GM06990 (cell line): ENCODE results near the gene MERTK.
"Not testable (repeated sequence)": the region's sequence is repeated elsewhere in the genome, so short reads cannot be mapped to it uniquely, and the experiment has no call there.

Source experiments
- DNase-seq: peaks from one replicate; pipeline ENCODE4 v3.0.0-alpha.2; 2011; ENCODE audit not compliant: insufficient read length; ENCODE audit errors: extremely low read depth
- H3K27me3 ChIP-seq: replicated peaks from 2 replicates; pipeline ENCODE4 v1.6.0; 2011; ENCODE audit warnings: low read length; ENCODE audit not compliant: control insufficient read depth, insufficient read depth
- H3K36me3 ChIP-seq: 2 replicates; pipeline ENCODE4 v1.5.1; 2011; ENCODE audit warnings: low read length; ENCODE audit not compliant: control insufficient read depth, insufficient read depth
- H3K4me3 ChIP-seq: replicated peaks from 2 replicates; pipeline ENCODE4 v1.5.1; 2011; ENCODE audit warnings: low read depth, mild to moderate bottlenecking, control low read depth, low read length
- TF ChIP-seq, protein P1 (sequence below): IDR thresholded peaks from 2 replicates; pipeline ENCODE4 v1.5.1; 2011; ENCODE audit warnings: low read length, control low read depth, mild to moderate bottlenecking, inconsistent platforms; ENCODE audit not compliant: insufficient read depth, poor library complexity, severe bottlenecking

Gene MERTK

GRCh38 chr2:111900859-111901258, 2.5 kb downstream of the MERTK start:
- no peaks in the 10 kb centered on the region; the same call in 1 of the 2 replicates for H3K27me3 ChIP-seq
- no peak for DNase-seq
- H3K4me3 ChIP-seq, result no peak overlapping the region
- H3K36me3 ChIP-seq, result no peaks in the 10 kb centered on the region
- TF ChIP-seq, protein P1, sequence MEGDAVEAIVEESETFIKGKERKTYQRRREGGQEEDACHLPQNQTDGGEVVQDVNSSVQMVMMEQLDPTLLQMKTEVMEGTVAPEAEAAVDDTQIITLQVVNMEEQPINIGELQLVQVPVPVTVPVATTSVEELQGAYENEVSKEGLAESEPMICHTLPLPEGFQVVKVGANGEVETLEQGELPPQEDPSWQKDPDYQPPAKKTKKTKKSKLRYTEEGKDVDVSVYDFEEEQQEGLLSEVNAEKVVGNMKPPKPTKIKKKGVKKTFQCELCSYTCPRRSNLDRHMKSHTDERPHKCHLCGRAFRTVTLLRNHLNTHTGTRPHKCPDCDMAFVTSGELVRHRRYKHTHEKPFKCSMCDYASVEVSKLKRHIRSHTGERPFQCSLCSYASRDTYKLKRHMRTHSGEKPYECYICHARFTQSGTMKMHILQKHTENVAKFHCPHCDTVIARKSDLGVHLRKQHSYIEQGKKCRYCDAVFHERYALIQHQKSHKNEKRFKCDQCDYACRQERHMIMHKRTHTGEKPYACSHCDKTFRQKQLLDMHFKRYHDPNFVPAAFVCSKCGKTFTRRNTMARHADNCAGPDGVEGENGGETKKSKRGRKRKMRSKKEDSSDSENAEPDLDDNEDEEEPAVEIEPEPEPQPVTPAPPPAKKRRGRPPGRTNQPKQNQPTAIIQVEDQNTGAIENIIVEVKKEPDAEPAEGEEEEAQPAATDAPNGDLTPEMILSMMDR, result peak; percentile 38

DNA sequence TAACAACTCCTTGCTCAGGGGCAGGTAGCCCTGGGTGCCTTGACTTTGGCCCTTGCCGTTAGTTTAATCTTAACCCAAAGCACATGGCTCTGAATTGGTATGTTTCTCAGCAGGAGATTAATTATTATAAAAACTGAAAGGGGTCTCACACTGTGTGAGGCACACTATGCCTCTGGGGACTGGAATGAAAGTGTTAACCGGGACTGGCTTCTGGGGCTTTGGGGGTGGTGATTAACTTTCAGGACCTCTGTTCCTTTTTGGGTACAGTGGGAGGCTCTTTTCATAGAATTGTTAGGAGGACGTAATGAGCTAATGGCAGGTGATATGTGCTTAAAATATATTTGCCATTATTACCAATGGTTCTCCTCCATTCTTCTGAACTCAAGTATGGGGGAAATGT, 5.1 kb downstream of the MERTK start:
- TF ChIP-seq, protein P1, result no peak
- H3K4me3 ChIP-seq, result no peak overlapping the region
- DNase-seq, result no peak
- no peaks in the 10 kb centered on the region; the same call in 1 of the 2 replicates for H3K27me3 ChIP-seq
- H3K36me3 ChIP-seq, result no peaks in the 10 kb centered on the region

DNA sequence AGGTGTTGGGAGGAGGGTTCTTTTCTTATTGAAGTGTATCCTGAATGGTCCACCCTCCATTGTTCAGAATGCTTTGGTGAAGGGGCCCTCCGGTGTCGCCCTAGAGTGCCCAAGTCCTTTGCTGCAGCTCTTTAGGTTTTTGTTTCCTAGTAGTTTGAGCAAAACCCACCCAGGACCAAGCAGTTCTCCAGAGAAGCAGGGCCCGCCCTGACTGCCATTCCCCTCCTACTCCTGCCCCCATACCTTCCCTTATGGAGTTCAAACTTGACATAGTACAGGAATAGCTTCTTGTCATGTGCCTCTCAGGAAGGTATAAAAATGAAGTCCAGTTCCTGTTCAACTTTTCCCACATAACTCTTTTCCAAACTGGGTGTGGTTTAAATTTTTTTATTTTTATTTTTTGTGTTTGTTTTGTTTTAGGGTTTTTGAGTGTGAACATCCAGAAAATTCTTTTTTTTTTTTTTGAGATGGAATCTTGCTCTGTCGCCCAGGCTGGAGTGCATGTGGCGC, 5.6 kb downstream of the MERTK start:
- no peak overlapping the region for H3K4me3 ChIP-seq
- no peak for DNase-seq

DNA sequence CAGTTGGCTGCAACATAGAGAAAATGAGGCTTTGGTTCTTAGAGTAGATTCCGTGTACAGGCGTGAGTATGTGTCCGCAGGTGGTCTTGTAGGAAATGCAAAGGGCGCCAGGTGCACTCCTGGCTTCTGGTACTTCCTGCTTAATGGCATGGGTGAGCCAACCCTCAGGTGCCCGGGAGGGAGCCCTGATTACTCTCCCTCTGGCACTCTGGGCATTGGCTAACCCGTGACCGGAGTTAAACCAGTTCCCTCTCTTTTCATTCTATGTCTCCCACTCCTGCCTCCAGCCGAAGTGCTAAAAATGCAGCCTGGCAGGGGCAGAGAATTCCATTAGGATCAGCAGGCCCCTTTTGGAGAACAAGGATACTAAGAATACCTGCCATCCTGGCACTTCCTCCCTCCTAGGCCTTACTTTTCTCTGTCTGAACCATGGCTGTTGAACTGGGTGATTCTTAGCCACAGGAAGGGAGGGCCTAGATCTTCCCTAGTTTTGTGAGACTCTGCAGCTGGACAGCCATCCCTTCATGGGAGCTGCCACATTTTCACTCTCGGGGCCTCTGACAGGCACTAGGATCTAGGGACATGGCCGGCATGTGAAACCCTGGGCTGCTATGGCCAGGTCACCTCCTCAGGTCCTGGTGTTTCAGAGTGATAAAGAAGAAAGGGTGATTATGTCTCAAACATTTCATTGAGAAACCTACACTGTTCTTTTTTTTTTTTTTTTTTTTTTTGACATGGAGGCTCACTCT, 6.5 kb downstream of the MERTK start:
- TF ChIP-seq, protein P1, result no peak
- H3K4me3 ChIP-seq, result no peak overlapping the region
- H3K27me3 ChIP-seq, result no peaks in the 10 kb centered on the region
- no peaks in the 10 kb centered on the region for H3K36me3 ChIP-seq
- no peak for DNase-seq

More for the DNA sequence above, 5.6 kb downstream of the MERTK start:
- no peaks in the 10 kb centered on the region for H3K36me3 ChIP-seq
- TF ChIP-seq, protein P1, result no peak
- no peaks in the 10 kb centered on the region; the same call in 1 of the 2 replicates for H3K27me3 ChIP-seq

- H3K36me3 ChIP-seq, H3K4me3 ChIP-seq, H3K27me3 ChIP-seq, DNase-seq: not testable (repeated sequence)
These were observed 7.1 kb downstream of the MERTK start for GRCh38 chr2:111905475-111905869.

DNA sequence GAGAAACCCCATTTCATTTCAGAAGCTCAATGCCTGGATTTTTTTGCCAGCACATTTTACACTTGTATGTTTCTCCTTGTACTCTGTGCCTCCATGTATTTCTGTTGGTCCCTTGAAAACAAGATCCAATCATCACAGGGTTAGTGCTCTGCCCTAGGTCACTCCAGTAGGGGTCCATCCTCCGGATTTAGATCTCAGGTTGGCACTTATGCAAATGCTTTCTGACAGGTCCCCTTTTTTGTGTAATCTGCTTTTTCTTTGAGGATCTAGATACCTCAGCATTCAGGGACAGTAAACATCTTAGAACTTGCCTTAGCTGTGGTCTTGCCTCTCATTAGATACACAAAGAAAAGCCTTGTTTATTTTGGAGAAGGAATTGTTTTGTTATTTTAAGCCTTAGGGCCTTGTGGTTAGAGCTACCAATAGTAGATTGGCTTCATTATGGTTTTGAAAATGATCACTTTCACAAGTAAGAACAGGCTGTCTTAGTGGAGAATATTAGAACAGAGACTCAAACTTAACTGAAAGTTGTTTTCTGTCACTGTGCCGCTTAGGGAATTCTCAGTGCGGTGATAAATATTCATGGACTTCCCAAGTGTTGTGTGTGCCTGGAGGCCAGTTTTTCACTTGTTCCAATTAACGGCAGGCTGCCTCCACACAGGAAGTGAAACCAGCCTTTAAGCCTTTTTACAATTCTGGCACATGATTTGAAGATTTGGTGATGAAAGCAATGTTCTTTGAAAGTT, 7.8 kb downstream of the MERTK start:
- peak; percentile 12 for DNase-seq
- H3K4me3 ChIP-seq, result no peak overlapping the region

More for the DNA sequence above, 7.8 kb downstream of the MERTK start:
- TF ChIP-seq, protein P1, result no peak
- Histone ChIP-seq H3K27me3 (no peaks in the 10 kb centered on the region), H3K36me3 (no peaks in the 10 kb centered on the region)
